Neural cell (in vitro differentiated cells): ENCODE results near the gene APPL1. TPM values are rescaled to one million over a fixed set of nuclear protein-coding genes. Genes with fewer than 3 reads are reported as not detected.
A peak's percentile ranks its signal among the peaks of the same experiment; 100 is the strongest.

Experiments
- H2AFZ ChIP-seq: fragments of 200-600, 300-800 bp; sonication (generic), shearing (Covaris generic); 2 replicates; pipeline ENCODE4 v1.6.0; 2014; ENCODE audit warnings: low read depth, mild to moderate bottlenecking, antibody characterized with exemption, low read length, moderate library complexity
- H3F3A ChIP-seq: fragments of 200-600 bp; shearing (Covaris generic); 2 replicates; pipeline ENCODE4 v1.6.1; 2016; ENCODE audit warnings: mild to moderate bottlenecking, moderate library complexity, mixed read lengths, antibody characterized with exemption, low read length; ENCODE audit not compliant: insufficient read depth, poor library complexity, severe bottlenecking
- H3K27ac ChIP-seq: fragments of 200-600, 300-800 bp; sonication (generic), shearing (Covaris generic); 2 replicates; pipeline ENCODE4 v1.5.1; 2014; ENCODE audit warnings: mild to moderate bottlenecking, low read length, moderate library complexity
- H3K27me3 ChIP-seq: fragments of 300-800, 200-600 bp; sonication (generic), shearing (Covaris generic); 2 replicates; pipeline ENCODE4 v1.6.0; 2014; ENCODE audit warnings: mild to moderate bottlenecking, low read depth, low read length, moderate library complexity; ENCODE audit not compliant: insufficient read depth
- H3K36me3 ChIP-seq: fragments of 300-800, 200-600 bp; sonication (generic), shearing (Covaris generic); 2 replicates; pipeline ENCODE4 v1.5.1; 2014; ENCODE audit warnings: mild to moderate bottlenecking, antibody characterized with exemption, low read length, moderate library complexity; ENCODE audit not compliant: insufficient read depth
- H3K4me2 ChIP-seq: fragments of 300-800, 200-600 bp; sonication (generic), shearing (Covaris generic); 2 replicates; pipeline ENCODE4 v1.6.0; 2014; ENCODE audit warnings: mild to moderate bottlenecking, low read length
- H3K4me3 ChIP-seq: fragments of 300-800, 200-600 bp; sonication (generic), shearing (Covaris generic); 2 replicates; pipeline ENCODE4 v1.5.1; 2014; ENCODE audit warnings: mild to moderate bottlenecking, low read length, moderate library complexity
- H3K79me2 ChIP-seq: fragments of 200-600 bp; shearing (Covaris generic); replicated peaks from 2 replicates; pipeline ENCODE4 v1.6.0; 2014; ENCODE audit warnings: mild to moderate bottlenecking, low read length, moderate library complexity; ENCODE audit not compliant: insufficient read depth
- H3K9ac ChIP-seq: fragments of 300-800, 200-600 bp; sonication (generic), shearing (Covaris generic); 2 replicates; pipeline ENCODE4 v1.6.1; 2016; ENCODE audit warnings: mild to moderate bottlenecking, low read length, mixed read lengths
- H3K9me2 ChIP-seq: fragments of 200-600 bp; shearing (Covaris generic); 2 replicates; pipeline ENCODE4 v1.6.1; 2016; ENCODE audit warnings: mild to moderate bottlenecking, low read length, mixed read lengths; ENCODE audit not compliant: insufficient read depth
- H3K9me3 ChIP-seq: fragments of 200-600, 300-800 bp; sonication (generic), shearing (Covaris generic); 2 replicates; pipeline ENCODE4 v1.6.1; 2016; ENCODE audit warnings: mild to moderate bottlenecking, mixed run types, low read length, moderate library complexity, mixed read lengths
- H4K20me1 ChIP-seq: fragments of 200-600 bp; shearing (Covaris generic); 2 replicates; pipeline ENCODE4 v1.6.1; 2016; ENCODE audit warnings: mild to moderate bottlenecking, mixed run types; ENCODE audit not compliant: insufficient read depth
- EP300 ChIP-seq: fragments of 450-650 bp; conservative IDR thresholded peaks from 2 replicates; pipeline ENCODE4 v1.6.1; 2014; ENCODE audit warnings: antibody characterized with exemption, mild to moderate bottlenecking, moderate library complexity; ENCODE audit not compliant: poor library complexity, severe bottlenecking
- EZH2 ChIP-seq: fragments of 200-600, 300-800 bp; shearing (Covaris generic), sonication (generic); IDR thresholded peaks from 2 replicates; pipeline ENCODE4 v1.6.1; 2014; ENCODE audit warnings: antibody characterized with exemption, low read length, borderline replicate concordance, mild to moderate bottlenecking; ENCODE audit not compliant: insufficient read depth, poor library complexity, severe bottlenecking
- MXI1 ChIP-seq: fragments of 450-650 bp; conservative IDR thresholded peaks from 2 replicates; pipeline ENCODE4 v1.6.1; 2014; ENCODE audit warnings: antibody characterized with exemption, mild to moderate bottlenecking; ENCODE audit not compliant: poor library complexity, severe bottlenecking
- POLR2AphosphoS5 ChIP-seq: IDR thresholded peaks from 2 replicates; pipeline ENCODE4 v1.6.1; 2012
- RAD21 ChIP-seq: fragments of 450-650 bp; conservative IDR thresholded peaks from 2 replicates; pipeline ENCODE4 v1.6.1; 2014; ENCODE audit warnings: antibody characterized with exemption, mild to moderate bottlenecking, moderate library complexity
- SMC3 ChIP-seq: fragments of 450-650 bp; conservative IDR thresholded peaks from 2 replicates; pipeline ENCODE4 v1.6.1; 2014; ENCODE audit warnings: antibody characterized with exemption, mild to moderate bottlenecking, moderate library complexity; ENCODE audit not compliant: poor library complexity
- TAF1 ChIP-seq: IDR thresholded peaks from 2 replicates; pipeline ENCODE4 v1.6.1; 2012; ENCODE audit warnings: low read depth
- polyA plus RNA-seq: library from polyadenylated mRNA; depleted of rRNA; stranded (reverse); fragments of >200 nt; gene quantifications from 2 replicates; pipeline ENCODE4 v1.2.3, GENCODE V29; 2014
- TF ChIP-seq, protein P1 (sequence below): fragments of 450-650 bp; IDR thresholded peaks from 2 replicates; pipeline ENCODE4 v1.5.1; 2014; ENCODE audit warnings: antibody characterized with exemption, mild to moderate bottlenecking, moderate library complexity; ENCODE audit not compliant: poor library complexity, severe bottlenecking
- TF ChIP-seq, protein P2 (sequence below): IDR thresholded peaks from 2 replicates; pipeline ENCODE4 v1.6.1; 2012; ENCODE audit warnings: borderline replicate concordance

The APPL1 gene
- polyA plus RNA-seq, 1 donor from 2014 or later: 25.9 TPM

DNA sequence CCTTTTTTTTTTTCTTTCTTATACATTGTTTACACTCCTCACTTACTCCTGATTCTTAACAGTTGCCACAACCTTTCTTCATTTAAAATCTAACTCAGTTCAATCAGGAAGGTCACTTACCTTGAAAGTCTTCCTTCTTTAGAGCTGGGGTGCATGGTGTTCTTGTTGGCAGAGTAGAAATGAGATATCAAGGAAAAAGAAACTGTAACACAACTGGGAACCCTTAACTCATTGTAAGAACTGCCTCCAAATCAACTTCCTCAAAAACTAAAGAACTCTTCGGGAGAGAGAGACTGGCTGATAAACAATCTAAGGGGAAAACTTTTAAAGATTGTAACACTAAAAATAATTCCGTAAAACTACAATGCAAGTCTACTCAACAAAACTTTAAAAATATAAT is 1.4 kb upstream of the APPL1 start:
- Histone ChIP-seq H3K4me3 (no peak overlapping the region), H3K9ac (no peak overlapping the region), H3K4me2 (no peak overlapping the region)

DNA sequence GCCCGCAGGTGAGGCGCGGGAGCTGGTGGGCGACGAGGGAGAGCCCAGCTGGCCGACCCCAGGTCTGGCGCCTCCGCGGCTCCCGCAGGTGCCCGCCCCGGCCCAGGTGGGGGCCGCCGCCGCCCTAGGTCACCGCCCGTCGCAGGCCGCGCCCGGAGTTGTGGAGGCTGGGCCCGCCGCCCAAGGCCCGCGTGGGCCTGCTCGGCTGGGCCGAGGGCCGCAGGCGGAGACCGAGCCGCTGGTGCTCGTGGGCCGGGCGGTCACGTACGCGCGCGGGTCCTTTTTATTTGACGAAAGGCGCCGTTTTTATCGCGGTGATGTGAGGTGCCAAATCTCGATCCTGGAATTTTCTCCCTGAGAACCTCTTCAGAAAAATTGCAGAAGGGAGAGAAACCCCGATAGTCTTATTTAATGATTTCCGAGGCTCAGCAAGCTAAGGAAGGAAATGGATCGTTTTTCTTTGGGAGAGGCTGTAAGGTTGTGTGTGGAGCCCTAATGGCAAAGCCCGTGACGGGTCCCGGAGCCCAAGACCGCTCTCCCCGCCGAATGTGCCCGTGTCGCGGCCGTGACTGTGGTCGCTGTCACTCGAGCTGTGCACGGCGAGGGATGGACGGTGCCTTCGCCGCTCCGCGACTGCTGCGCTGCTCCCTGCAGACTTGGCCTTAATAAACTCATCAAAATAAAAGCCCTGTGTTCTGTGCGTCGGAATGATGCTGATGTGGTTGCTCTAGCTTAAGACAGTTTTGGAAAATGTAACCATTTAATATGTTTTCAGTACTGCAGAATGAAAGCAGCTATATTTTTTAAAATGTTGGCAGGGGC is 612 bp downstream of the APPL1 start:
- Histone ChIP-seq H3K9me2 (no peaks in the 10 kb centered on the region), H3K36me3 (no peaks in the 10 kb centered on the region), H3K27me3 (no peaks in the 10 kb centered on the region), H4K20me1 (peaks cover 4% of the 10 kb centered on the region), H3F3A (no peaks in the 10 kb centered on the region), H3K9ac (peak overlapping the region; percentile 79), H3K4me3 (peak overlapping the region; percentile 82), H2AFZ (peak overlapping the region; percentile 47), H3K4me2 (peak overlapping the region; percentile 91), H3K79me2 (peaks cover 38% of the 10 kb centered on the region), H3K9me3 (no peaks in the 10 kb centered on the region), H3K27ac (peak overlapping the region; percentile 67)
- peak; percentile 46 for TF ChIP-seq MXI1
- TF ChIP-seq, protein P1, sequence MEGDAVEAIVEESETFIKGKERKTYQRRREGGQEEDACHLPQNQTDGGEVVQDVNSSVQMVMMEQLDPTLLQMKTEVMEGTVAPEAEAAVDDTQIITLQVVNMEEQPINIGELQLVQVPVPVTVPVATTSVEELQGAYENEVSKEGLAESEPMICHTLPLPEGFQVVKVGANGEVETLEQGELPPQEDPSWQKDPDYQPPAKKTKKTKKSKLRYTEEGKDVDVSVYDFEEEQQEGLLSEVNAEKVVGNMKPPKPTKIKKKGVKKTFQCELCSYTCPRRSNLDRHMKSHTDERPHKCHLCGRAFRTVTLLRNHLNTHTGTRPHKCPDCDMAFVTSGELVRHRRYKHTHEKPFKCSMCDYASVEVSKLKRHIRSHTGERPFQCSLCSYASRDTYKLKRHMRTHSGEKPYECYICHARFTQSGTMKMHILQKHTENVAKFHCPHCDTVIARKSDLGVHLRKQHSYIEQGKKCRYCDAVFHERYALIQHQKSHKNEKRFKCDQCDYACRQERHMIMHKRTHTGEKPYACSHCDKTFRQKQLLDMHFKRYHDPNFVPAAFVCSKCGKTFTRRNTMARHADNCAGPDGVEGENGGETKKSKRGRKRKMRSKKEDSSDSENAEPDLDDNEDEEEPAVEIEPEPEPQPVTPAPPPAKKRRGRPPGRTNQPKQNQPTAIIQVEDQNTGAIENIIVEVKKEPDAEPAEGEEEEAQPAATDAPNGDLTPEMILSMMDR: no peak
- TF ChIP-seq TAF1: peak; percentile 22

More for the DNA sequence above, 1.4 kb upstream of the APPL1 start:
- Histone ChIP-seq H3K27me3 (no peaks in the 10 kb centered on the region), H3K9me2 (no peaks in the 10 kb centered on the region), H4K20me1 (peaks cover 4% of the 10 kb centered on the region), H2AFZ (no peak overlapping the region), H3K9me3 (no peaks in the 10 kb centered on the region), H3K36me3 (no peaks in the 10 kb centered on the region), H3F3A (no peaks in the 10 kb centered on the region), H3K27ac (no peak overlapping the region), H3K79me2 (peaks cover 24% of the 10 kb centered on the region)
- TF ChIP-seq MXI1: no peak

DNA sequence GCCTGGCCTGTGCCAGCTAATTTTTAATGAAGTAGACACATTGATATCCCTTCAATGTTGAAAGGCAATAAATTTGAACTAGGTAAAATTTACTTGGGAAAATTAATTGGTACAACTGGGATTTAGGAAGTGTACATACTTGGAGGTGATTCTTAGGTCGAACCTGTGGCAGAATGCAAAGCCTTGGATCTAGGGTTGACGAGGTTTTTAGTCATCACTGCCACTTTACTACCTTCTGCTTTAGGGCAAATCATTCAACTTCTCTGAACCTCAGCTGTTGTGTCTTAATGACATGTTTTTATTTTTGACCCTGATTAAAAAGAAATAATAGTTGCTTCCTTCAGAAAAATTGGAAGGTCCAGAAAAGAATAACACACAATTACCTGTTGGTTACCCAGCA is 2.5 kb downstream of the APPL1 start:
- H3K4me2 ChIP-seq: no peak overlapping the region
- H3K9ac ChIP-seq: no peak overlapping the region
- H3K27ac ChIP-seq: no peak overlapping the region
- no peaks in the 10 kb centered on the region for H3F3A ChIP-seq
- no peak overlapping the region for H3K4me3 ChIP-seq
- H3K9me3 ChIP-seq: no peaks in the 10 kb centered on the region
- H3K27me3 ChIP-seq: no peaks in the 10 kb centered on the region
- H2AFZ ChIP-seq: no peak overlapping the region
- peaks cover 41% of the 10 kb centered on the region for H3K79me2 ChIP-seq
- TF ChIP-seq, protein P1: no peak
- TF ChIP-seq EP300: no peak
- TF ChIP-seq MXI1: no peak
- no peak for TF ChIP-seq RAD21
- no peak for TF ChIP-seq POLR2AphosphoS5
- no peak for TF ChIP-seq EZH2
- TF ChIP-seq, protein P2, sequence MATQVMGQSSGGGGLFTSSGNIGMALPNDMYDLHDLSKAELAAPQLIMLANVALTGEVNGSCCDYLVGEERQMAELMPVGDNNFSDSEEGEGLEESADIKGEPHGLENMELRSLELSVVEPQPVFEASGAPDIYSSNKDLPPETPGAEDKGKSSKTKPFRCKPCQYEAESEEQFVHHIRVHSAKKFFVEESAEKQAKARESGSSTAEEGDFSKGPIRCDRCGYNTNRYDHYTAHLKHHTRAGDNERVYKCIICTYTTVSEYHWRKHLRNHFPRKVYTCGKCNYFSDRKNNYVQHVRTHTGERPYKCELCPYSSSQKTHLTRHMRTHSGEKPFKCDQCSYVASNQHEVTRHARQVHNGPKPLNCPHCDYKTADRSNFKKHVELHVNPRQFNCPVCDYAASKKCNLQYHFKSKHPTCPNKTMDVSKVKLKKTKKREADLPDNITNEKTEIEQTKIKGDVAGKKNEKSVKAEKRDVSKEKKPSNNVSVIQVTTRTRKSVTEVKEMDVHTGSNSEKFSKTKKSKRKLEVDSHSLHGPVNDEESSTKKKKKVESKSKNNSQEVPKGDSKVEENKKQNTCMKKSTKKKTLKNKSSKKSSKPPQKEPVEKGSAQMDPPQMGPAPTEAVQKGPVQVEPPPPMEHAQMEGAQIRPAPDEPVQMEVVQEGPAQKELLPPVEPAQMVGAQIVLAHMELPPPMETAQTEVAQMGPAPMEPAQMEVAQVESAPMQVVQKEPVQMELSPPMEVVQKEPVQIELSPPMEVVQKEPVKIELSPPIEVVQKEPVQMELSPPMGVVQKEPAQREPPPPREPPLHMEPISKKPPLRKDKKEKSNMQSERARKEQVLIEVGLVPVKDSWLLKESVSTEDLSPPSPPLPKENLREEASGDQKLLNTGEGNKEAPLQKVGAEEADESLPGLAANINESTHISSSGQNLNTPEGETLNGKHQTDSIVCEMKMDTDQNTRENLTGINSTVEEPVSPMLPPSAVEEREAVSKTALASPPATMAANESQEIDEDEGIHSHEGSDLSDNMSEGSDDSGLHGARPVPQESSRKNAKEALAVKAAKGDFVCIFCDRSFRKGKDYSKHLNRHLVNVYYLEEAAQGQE: no peak
- TF ChIP-seq TAF1: no peak
- TF ChIP-seq SMC3: no peak
- H3K36me3 ChIP-seq: no peaks in the 10 kb centered on the region
- peaks cover 4% of the 10 kb centered on the region for H4K20me1 ChIP-seq
- no peaks in the 10 kb centered on the region for H3K9me2 ChIP-seq
